ENCODE data around the gene CLEC16A.

DNA sequence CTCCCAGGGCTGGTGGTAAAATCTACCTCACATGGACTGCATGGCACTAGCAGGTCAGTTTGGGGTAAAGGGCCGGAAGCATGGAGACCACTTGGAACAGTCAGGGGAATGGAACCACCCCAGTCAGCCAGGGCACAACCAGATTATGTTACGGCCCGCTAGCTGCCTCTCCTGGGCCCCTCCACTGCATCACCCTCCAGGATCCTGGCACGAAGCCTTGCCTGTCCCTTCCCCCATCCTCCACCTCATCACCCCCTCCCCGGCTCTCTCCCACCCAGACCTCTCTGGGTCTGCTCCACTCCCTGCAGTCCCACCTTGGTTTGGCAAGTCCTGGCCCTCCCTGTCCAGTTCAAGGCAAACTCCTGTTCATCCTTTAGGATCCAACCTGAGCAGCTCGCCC, 91.7 kb downstream of the CLEC16A start:
- TF ChIP-seq, protein P1, sequence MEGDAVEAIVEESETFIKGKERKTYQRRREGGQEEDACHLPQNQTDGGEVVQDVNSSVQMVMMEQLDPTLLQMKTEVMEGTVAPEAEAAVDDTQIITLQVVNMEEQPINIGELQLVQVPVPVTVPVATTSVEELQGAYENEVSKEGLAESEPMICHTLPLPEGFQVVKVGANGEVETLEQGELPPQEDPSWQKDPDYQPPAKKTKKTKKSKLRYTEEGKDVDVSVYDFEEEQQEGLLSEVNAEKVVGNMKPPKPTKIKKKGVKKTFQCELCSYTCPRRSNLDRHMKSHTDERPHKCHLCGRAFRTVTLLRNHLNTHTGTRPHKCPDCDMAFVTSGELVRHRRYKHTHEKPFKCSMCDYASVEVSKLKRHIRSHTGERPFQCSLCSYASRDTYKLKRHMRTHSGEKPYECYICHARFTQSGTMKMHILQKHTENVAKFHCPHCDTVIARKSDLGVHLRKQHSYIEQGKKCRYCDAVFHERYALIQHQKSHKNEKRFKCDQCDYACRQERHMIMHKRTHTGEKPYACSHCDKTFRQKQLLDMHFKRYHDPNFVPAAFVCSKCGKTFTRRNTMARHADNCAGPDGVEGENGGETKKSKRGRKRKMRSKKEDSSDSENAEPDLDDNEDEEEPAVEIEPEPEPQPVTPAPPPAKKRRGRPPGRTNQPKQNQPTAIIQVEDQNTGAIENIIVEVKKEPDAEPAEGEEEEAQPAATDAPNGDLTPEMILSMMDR (IDR thresholded peaks at IDR 0.05; ENCODE audit: borderline replicate concordance, extremely low read depth, low read length, poor library complexity, severe bottlenecking) = no peak
- no peak for TF ChIP-seq EZH2 (IDR thresholded peaks at IDR 0.05; ENCODE audit: borderline replicate concordance, low read depth, low read length, severe bottlenecking)
